CD4-positive, alpha-beta memory T cell (primary cell): Measurements from ENCODE around the gene LAG3. TPM values are rescaled to one million over a fixed set of nuclear protein-coding genes. Genes with fewer than 3 reads are reported as not detected.

Source experiments
- CTCF ChIA-PET: fragments of 350-600 bp; sonication (Branson Sonifier 250); formaldehyde crosslinking; loops from one replicate; lab custom pipeline; 2021; ENCODE audit warnings: inconsistent platforms; ENCODE audit not compliant: partially characterized antibody; lab: Charles Lee
- POLR2A ChIA-PET: fragments of 350-600 bp; sonication (Branson Sonifier 250); formaldehyde crosslinking; loops from one replicate; lab custom pipeline; 2021; ENCODE audit not compliant: partially characterized antibody; lab: Charles Lee
- DNase-seq, 5 donors: peaks; one replicate each; pipeline versions ENCODE4 v3.0.0 to v3.0.0-alpha.2; 2020 to 2022; ENCODE audit warnings: mixed read lengths in 1 of 5
- H3K27ac ChIP-seq: one replicate; pipeline ENCODE4 v1.7.0; 2013; ENCODE audit warnings: low read depth, low read length
- H3K27me3 ChIP-seq: 2 replicates; pipeline ENCODE4 v1.7.0; 2013; ENCODE audit warnings: mild to moderate bottlenecking, low read length, moderate library complexity; ENCODE audit not compliant: insufficient read depth
- H3K36me3 ChIP-seq: 2 replicates; pipeline ENCODE4 v1.7.0; 2013; ENCODE audit warnings: mild to moderate bottlenecking, low read length, moderate library complexity; ENCODE audit not compliant: insufficient read depth
- H3K4me1 ChIP-seq: 2 replicates; pipeline ENCODE4 v1.7.0; 2013; ENCODE audit warnings: mild to moderate bottlenecking, low read length, moderate library complexity; ENCODE audit not compliant: insufficient read depth
- H3K4me3 ChIP-seq, 2 donors: one replicate each; pipeline ENCODE4 v1.7.0; 2013; ENCODE audit warnings: low read length in 2 of 2, mild to moderate bottlenecking in 1 of 2
- H3K9me3 ChIP-seq, 2 donors: one replicate each; pipeline ENCODE4 v1.7.0; 2013; ENCODE audit warnings: low read length in 2 of 2, control low read depth in 1 of 2; ENCODE audit not compliant: control insufficient read depth in 1 of 2
- H3K27ac Mint-ChIP-seq, 7 donors: one replicate each; pipeline ENCODE4 v1.8.0; 2020 to 2021; ENCODE audit warnings: mixed read lengths in 7 of 7, mild to moderate bottlenecking in 6 of 7, inconsistent platforms in 3 of 7, moderate library complexity in 3 of 7
- H3K27me3 Mint-ChIP-seq, 2 donors: one replicate each; pipeline ENCODE4 v1.8.0; 2020 to 2021; ENCODE audit warnings: mixed read lengths in 2 of 2
- H3K36me3 Mint-ChIP-seq, 2 donors: one replicate each; pipeline ENCODE4 v1.8.0; 2020 to 2021; ENCODE audit warnings: mixed read lengths in 2 of 2, inconsistent platforms in 1 of 2, mild to moderate bottlenecking in 1 of 2
- H3K4me1 Mint-ChIP-seq, 4 donors: one replicate each; pipeline ENCODE4 v1.8.0; 2020 to 2021; ENCODE audit warnings: mixed read lengths in 4 of 4, mild to moderate bottlenecking in 1 of 4
- H3K4me3 Mint-ChIP-seq, 8 donors: one replicate each; pipeline ENCODE4 v1.8.0; 2020 to 2021; ENCODE audit warnings: mixed read lengths in 8 of 8, mild to moderate bottlenecking in 7 of 8, moderate library complexity in 6 of 8, inconsistent platforms in 3 of 8
- H3K9me3 Mint-ChIP-seq, 8 donors: one replicate each; pipeline ENCODE4 v1.8.0; 2020 to 2021; ENCODE audit warnings: mixed read lengths in 8 of 8, mild to moderate bottlenecking in 5 of 8, inconsistent platforms in 3 of 8, moderate library complexity in 1 of 8
- intact Hi-C: fragments of 100-400 bp; cut with micrococcal nuclease; formaldehyde crosslinking; loops from one replicate; pipeline ENCODE4 v1.15.1; 2023
- polyA plus RNA-seq, 2 donors: library from polyadenylated mRNA; unstranded; fragments of 300-500 nt; fragmentation: Illumina TruSeq; gene quantifications; one replicate each; pipeline ENCODE4 v1.2.3, GENCODE V29; 2021
- total RNA-seq, 2 experiments: library from RNA; stranded (reverse); gene quantifications; one replicate each; pipeline ENCODE4 v1.2.3, GENCODE V29; 2021

LAG3 gene
- total and polyA plus RNA-seq, 4 experiments from 2014 or later, result 2.4 to 8.3 (median 4.4) TPM

GRCh38 chr12:6752167-6752920 is 20.0 kb upstream of the LAG3 start:
- POLR2A ChIA-PET, result interaction anchor here (0.6 to 4.6 kb wide), 32 partner anchors 7 to 356 kb away, joined by 3 to 52 read pairs (median 10); partner anchors contain the start of genes C12orf57, C1RL, CD4 and CDCA3
- H3K27ac ChIP-seq, result peak overlapping the region; percentile 84
- no peaks in the 10 kb centered on the region for H3K9me3 ChIP-seq
- peaks cover 13% of the 10 kb centered on the region for H3K4me1 ChIP-seq
- Mint-ChIP-seq H3K27me3 (peaks cover 0 to 1% of the 10 kb centered on the region in 2 donors), H3K4me3 (peak overlapping the region; percentile 85 to 97 (median 96)), H3K9me3 (no peaks in the 10 kb centered on the region), H3K36me3 (peaks cover 17 to 45% of the 10 kb centered on the region in 2 donors), H3K4me1 (peaks cover 10 to 24% (median 17%) of the 10 kb centered on the region in 4 donors), H3K27ac (peak overlapping the region; percentile 91 to 100 (median 99))
- intact Hi-C loops, result no loop called here
- peaks cover 37% of the 10 kb centered on the region for H3K36me3 ChIP-seq
- H3K4me3 ChIP-seq, result peak overlapping the region; percentile 62 to 76
- H3K27me3 ChIP-seq, result no peaks in the 10 kb centered on the region
- CTCF ChIA-PET, result interaction anchor here (0.8 to 13.5 kb wide), 25 partner anchors 8 to 195 kb away, joined by 3 to 343 read pairs (median 10); partner anchors contain the start of genes CD4, CDCA3, COPS7A and GNB3
- DNase-seq, result peak in 1 of 5 donors; percentile 57

- Mint-ChIP-seq H3K27ac (peak within 1 kb of the TSS; percentile 99 to 100 (median 99)), H3K36me3 (peaks cover 9 to 37% of the 10 kb centered on the region in 2 donors), H3K9me3 (no peaks in the 10 kb centered on the region), H3K27me3 (peaks cover 0 to 1% of the 10 kb centered on the region in 2 donors), H3K4me1 (peaks cover 10 to 24% (median 17%) of the 10 kb centered on the region in 4 donors), H3K4me3 (peak within 1 kb of the TSS; percentile 94 to 98 (median 96))
- peak within 1 kb of the TSS; percentile 62 to 77 for H3K4me3 ChIP-seq
- CTCF ChIA-PET, result interaction anchor here (0.7 to 13.5 kb wide), 30 partner anchors 9 to 215 kb away, joined by 3 to 343 read pairs (median 10); partner anchors contain the start of genes CD4, CDCA3, COPS7A and GNB3
- intact Hi-C loops, result loop anchor here (1.0 kb wide), 9 partner anchors 13 to 119 kb away; partner anchors contain the start of genes CDCA3, COPS7A, PTMS and ZNF384
- H3K27me3 ChIP-seq, result no peaks in the 10 kb centered on the region
- no peaks in the 10 kb centered on the region for H3K9me3 ChIP-seq
- H3K27ac ChIP-seq, result peak within 1 kb of the TSS; percentile 84
- POLR2A ChIA-PET, result interaction anchor here (0.7 to 4.6 kb wide), 36 partner anchors 8 to 356 kb away, joined by 3 to 52 read pairs (median 9); partner anchors contain the start of genes C12orf57, C1RL, CD4 and CDCA3
- peak; percentile 96 to 98 (median 97) for DNase-seq
- peaks cover 30% of the 10 kb centered on the region for H3K36me3 ChIP-seq
- peaks cover 13% of the 10 kb centered on the region for H3K4me1 ChIP-seq
These were observed 19.2 kb upstream of the LAG3 start, which contains the start of gene MLF2 for GRCh38 chr12:6752921-6753771. Gene MLF2, minus strand, starts transcription at chr12:6753141. Its CDS starts 807 bp downstream, at chr12:6752334.

GRCh38 chr12:6753772-6754356 is 18.5 kb upstream of the LAG3 start:
- DNase-seq, result no peak
- H3K36me3 Mint-ChIP-seq, result peaks cover 5 to 33% of the 10 kb centered on the region in 2 donors
- peaks cover 0 to 4% of the 10 kb centered on the region in 2 donors for H3K27me3 Mint-ChIP-seq
- no peaks in the 10 kb centered on the region for H3K27me3 ChIP-seq
- intact Hi-C loops, result loop anchor here (1.0 kb wide), 9 partner anchors 12 to 118 kb away; partner anchors contain the start of genes CDCA3, COPS7A, PTMS and ZNF384
- H3K27ac ChIP-seq, result peak overlapping the region; percentile 84
- ChIA-PET POLR2A (interaction anchor here (0.8 to 4.6 kb wide), 27 partner anchors 10 to 355 kb away, joined by 3 to 52 read pairs (median 13); partner anchors contain the start of genes C12orf57, C1RL, CD4 and CDCA3), CTCF (interaction anchor here (0.5 to 13.5 kb wide), 31 partner anchors 9 to 216 kb away, joined by 3 to 343 read pairs (median 9); partner anchors contain the start of genes CD4, CDCA3, COPS7A and GNB3)
- H3K27ac Mint-ChIP-seq, result peak overlapping the region; percentile 99 to 100 (median 99)
- peak overlapping the region; percentile 94 to 98 (median 96) for H3K4me3 Mint-ChIP-seq
- no peaks in the 10 kb centered on the region for H3K9me3 ChIP-seq
- no peaks in the 10 kb centered on the region for H3K9me3 Mint-ChIP-seq
- H3K4me1 Mint-ChIP-seq, result peaks cover 10 to 26% (median 18%) of the 10 kb centered on the region in 4 donors
- H3K4me1 ChIP-seq, result peaks cover 13% of the 10 kb centered on the region
- peak overlapping the region in 1 of 2 donors; percentile 62 for H3K4me3 ChIP-seq
- peaks cover 24% of the 10 kb centered on the region for H3K36me3 ChIP-seq

GRCh38 chr12:6754411-6754810 is 17.9 kb upstream of the LAG3 start:
- Histone ChIP-seq H3K9me3 (no peaks in the 10 kb centered on the region), H3K27me3 (no peaks in the 10 kb centered on the region), H3K27ac (no peak overlapping the region), H3K4me1 (peaks cover 13% of the 10 kb centered on the region), H3K4me3 (no peak overlapping the region), H3K36me3 (peaks cover 19% of the 10 kb centered on the region)
- H3K9me3 Mint-ChIP-seq, result no peaks in the 10 kb centered on the region
- peak overlapping the region in 3 of 8 donors; percentile 1 to 29 (median 25) for H3K4me3 Mint-ChIP-seq
- intact Hi-C loops, result no loop called here
- peaks cover 0 to 28% of the 10 kb centered on the region in 2 donors for H3K36me3 Mint-ChIP-seq
- peaks cover 0 to 5% of the 10 kb centered on the region in 2 donors for H3K27me3 Mint-ChIP-seq
- H3K4me1 Mint-ChIP-seq, result peaks cover 10 to 26% (median 18%) of the 10 kb centered on the region in 4 donors
- POLR2A ChIA-PET, result interaction anchor here (1.8 to 4.6 kb wide), 16 partner anchors 12 to 118 kb away, joined by 9 to 52 read pairs (median 28); partner anchors contain the start of genes CD4, CDCA3, COPS7A and GPR162
- CTCF ChIA-PET, result interaction anchor here (0.5 to 13.5 kb wide), 24 partner anchors 9 to 158 kb away, joined by 3 to 343 read pairs (median 10); partner anchors contain the start of genes CD4, CDCA3, COPS7A and GPR162
- DNase-seq, result no peak
- H3K27ac Mint-ChIP-seq, result peak overlapping the region in 3 of 7 donors; percentile 6 to 100 (median 99)

- no peak for DNase-seq
- peaks cover 5 to 16% (median 11%) of the 10 kb centered on the region in 4 donors for H3K4me1 Mint-ChIP-seq
- ChIA-PET POLR2A (interaction anchor here (0.7 kb wide), 1 partner anchor 68 kb away, joined by 3 read pairs; no protein-coding TSS in a partner anchor), CTCF (interaction anchor here (1.3 to 13.5 kb wide), 4 partner anchors 19 to 79 kb away, joined by 5 to 343 read pairs (median 74); partner anchors contain the start of genes GPR162, LAG3 and PTMS)
- intact Hi-C loops, result no loop called here
- no peak overlapping the region for H3K4me3 ChIP-seq
- no peaks in the 10 kb centered on the region for H3K9me3 ChIP-seq
- no peaks in the 10 kb centered on the region for H3K27me3 ChIP-seq
- peaks cover 0 to 7% of the 10 kb centered on the region in 2 donors for H3K36me3 Mint-ChIP-seq
- H3K4me3 Mint-ChIP-seq, result no peak overlapping the region
- no peaks in the 10 kb centered on the region for H3K9me3 Mint-ChIP-seq
- peaks cover 5% of the 10 kb centered on the region for H3K4me1 ChIP-seq
- H3K36me3 ChIP-seq, result no peaks in the 10 kb centered on the region
- peak overlapping the region in 1 of 7 donors; percentile 19 for H3K27ac Mint-ChIP-seq
- no peak overlapping the region for H3K27ac ChIP-seq
- H3K27me3 Mint-ChIP-seq, result peaks cover 0 to 5% of the 10 kb centered on the region in 2 donors
These were observed 15.2 kb upstream of the LAG3 start for GRCh38 chr12:6757028-6757690.
